HG02870 (cell line): Measurements from ENCODE around the gene ZBTB2.
"Not testable (repeated sequence)": the region's sequence is repeated elsewhere in the genome, so short reads cannot be mapped to it uniquely, and the experiment has no call there.

Experiments
- ATAC-seq: cut with Tn5 transposase; IDR thresholded peaks from one replicate; pipeline ENCODE4 v1.9.1; 2021; ENCODE audit warnings: mild to moderate bottlenecking, moderate library complexity; ENCODE audit not compliant: unreplicated experiment

ZBTB2 gene

DNA sequence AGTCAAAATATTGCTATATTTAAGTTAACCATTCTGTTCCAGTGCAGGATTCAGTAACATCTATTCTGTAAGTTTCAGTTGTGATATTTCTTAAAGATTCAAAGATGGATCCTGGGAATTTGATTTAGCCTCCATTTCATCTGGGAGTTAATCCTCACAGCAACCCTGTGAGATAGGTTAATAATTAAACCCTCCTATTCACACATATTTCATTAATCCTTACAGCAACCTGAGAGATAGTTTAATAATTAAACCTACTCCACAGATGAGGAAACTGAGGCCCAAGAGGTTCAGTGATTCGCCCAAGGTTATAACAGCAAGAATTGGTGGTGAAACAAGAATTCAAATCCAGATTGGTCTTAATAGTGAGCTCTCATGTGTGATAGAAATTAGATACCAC is 10.9 kb upstream of the ZBTB2 start:
- ATAC-seq: no peak

DNA sequence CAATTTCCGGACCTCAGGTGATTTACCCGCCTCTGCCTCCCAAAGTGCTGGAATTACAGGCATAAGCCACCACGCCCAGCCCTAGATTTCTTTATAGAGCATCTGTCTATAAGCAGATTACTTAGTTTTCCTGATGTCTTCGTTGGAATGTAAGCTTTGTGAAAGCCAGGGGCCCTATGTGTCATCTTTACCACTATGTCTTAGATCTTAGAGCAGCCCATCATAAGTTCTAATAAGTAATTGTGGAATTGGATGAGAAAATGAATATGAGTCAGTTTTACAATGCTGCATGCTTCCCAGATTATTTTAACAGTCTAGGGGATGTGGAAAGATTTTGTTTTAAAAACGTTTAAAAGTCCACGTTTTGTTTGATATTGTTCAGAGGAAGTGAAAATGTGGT is 9.1 kb upstream of the ZBTB2 start:
- no peak for ATAC-seq

DNA sequence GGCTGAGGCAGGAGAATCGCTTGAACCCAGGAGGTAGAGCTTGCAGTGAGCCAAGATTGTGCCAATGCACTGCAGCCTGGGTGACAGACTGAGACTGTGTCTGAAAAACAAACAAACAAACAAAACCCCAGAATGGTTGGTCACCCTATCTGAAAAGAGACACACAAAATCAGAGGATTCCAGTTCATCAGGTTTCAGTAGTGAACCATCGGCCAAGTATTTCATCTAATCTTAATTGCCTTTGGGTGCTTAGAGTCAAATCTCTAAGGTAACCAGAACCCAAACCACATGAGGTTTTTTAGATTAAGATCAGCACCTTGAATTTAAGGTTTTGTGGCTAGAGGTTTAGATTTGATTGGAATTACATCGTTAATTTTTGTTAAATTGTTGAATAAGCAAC is 8.3 kb upstream of the ZBTB2 start:
- no peak for ATAC-seq

DNA sequence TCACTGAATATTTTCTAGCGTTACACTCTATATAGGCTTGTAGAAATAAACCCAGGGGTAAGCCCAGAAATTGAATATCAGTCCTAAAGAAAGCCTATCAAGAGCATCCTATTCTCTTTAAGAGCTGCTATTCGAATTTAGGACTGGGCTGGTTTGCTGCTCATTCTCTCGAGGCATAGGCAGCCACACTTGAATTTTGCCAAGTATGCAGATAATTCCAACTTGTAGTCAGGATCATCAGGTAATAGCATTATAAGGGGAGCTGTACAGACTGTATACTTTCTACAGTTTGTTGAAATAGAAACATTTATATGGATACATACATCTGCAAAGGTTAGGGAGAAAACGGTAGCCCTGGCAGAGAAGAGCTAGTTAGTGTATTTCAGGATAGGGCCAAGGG is 2.1 kb upstream of the ZBTB2 start:
- no peak for ATAC-seq

DNA sequence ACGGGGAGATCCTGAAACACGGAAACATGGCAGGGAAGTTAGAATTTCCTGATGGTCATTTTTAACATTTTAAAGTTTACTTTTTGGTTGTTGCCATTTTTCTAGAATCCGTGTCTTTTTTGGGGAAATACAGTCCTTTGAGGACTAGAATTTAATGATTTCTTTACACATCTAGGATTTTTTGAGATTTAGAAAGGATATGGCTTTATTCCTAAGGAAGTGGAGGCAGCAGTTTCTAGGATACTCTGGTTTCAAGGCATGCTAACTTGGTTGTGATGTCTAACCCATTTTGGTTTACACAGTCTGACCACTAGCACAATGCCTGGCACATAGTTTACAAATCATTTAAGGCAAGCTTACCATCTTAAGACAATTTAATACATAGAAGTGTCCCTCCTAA is 1.1 kb upstream of the ZBTB2 start:
- no peak for ATAC-seq

DNA sequence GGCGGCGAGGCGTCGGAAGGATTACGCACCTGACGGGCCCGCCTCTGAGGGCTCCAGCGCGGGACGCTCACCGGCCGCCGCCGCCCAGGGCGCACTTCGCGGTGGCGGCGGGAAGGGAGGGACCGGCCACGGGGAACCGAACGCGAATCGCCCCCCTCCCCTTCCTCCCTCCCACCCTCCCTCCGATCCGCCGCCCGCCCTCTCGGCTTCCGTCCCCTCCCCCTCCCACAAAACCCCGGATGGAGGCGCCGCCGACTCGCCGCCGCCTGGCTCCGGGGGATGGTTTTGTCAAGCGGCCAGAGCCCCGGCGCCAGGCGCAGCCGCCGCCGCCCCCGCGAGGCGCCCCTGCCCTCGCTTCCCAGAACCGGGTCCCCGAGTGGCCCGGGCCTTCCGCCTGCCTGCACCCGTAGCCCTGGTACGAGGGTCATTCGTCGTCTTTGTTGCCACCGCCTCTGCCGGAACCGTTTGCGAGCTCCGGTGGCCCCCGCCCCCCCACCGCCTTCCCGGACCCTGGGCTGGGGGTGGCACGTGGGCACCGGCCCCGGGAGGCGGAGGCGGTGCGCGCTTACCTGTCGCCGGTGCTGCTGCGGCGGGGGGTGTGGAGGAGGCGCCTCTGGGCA is 398 bp downstream of the ZBTB2 start:
- ATAC-seq: peak; percentile 6

DNA sequence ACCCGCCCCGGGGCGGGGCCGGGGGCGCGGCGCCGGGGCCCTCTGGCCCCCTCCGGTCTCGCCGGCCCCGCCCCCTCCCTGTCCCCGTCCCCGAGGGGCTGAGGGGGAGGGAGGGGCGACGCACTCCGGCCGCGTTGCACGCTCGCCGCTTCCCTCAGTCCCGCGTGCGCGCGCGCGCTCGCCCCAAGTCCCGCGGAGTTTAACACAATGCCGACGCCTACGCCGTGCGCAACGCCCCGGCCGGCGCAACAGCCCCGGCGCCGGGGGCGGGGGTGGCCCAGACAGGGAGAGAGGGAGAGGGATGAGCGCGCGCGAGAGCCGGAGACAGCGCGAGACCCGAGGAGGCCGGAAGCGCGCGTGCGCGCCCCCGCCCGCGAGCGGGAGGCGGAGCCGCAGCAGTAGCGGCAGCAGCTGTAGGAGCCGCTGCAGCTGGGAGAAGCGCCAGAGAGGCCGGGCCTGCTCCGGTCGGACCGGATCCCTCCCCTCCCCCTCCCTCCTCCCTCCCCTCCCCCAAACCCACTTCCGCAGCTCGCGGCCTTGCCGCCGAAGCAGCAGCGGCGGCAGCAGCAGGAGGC is 996 bp downstream of the ZBTB2 start:
- peak; percentile 71 for ATAC-seq

DNA sequence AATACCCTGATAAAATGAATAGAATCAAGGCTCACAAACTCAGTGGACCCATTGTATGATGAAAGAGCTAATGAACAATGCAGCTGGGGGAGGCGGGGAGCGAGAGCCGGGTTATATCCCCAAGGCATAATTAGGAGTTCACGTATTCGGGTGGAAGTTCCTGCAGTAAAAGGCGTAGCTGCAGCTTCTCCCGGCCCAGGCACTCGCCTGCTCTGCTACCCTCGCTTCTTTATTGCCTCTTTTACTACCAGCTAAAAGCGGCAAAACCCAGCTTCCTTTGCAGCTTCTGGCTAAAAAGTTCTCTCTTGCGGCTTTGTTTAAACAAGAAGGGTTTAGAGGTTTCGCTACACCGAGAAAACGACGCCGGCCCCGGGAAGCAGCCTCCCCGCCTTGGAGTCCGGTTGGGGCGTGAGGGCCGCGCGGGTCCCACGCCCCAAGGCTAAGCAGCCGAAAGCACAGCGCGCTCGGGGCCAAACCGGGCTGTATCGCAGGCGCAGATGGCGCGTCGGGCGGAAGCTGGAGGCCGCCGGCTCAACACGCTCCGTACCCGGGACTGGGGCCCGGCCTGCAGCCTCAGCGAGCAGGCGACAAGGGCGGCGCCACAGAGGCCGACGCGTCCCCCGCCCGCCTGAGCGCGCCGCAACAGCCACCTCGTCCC is 1.6 kb downstream of the ZBTB2 start:
- ATAC-seq: peak; percentile 56

DNA sequence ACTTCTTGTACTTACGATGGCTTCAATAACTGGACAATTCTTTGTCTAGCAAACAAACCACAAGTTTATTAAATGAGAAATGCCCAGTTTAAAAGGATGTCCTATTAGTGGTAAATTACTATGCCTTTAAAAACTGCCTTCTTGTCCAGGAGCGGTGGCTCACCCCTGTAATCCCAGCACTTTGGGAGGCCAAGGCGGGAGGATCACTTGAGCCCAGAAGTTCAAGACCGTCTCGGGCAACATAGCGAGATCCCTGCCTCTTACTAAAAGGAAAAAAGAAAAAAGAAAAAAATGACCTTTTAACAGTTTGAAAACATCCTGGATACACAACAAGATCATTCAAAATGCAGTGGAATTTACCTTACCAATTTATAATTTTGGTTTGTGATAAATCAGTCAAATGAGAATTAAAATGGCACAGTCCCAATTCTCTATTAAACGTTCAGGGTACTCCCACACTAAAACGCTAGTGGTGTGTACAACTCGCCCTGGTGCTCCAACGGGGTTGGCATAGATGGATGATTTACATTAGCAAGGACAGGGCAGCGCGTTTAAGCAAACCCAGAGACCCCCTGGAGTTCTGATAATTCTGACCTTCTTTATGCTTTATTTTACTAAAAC is 2.3 kb downstream of the ZBTB2 start:
- ATAC-seq: no peak

DNA sequence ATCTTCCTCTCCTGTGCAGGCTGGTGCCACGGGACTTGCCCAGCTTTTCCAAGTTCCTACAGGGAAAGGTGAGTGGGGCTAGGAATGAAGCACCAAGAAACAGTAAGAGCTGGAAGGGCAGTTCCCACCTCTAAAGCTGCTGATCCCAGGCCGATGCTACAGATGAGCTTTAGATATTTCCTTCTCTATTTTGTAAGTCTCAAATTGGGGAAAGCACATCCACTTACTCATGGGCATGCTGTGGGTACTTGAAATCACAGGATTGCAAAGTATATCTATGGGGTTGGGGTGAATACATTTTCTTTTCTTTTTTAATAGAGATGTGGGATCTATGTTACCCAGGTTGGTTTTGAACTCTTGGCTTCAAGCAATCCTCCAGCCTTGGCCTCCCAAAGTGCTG is 3.1 kb downstream of the ZBTB2 start:
- no peak for ATAC-seq

DNA sequence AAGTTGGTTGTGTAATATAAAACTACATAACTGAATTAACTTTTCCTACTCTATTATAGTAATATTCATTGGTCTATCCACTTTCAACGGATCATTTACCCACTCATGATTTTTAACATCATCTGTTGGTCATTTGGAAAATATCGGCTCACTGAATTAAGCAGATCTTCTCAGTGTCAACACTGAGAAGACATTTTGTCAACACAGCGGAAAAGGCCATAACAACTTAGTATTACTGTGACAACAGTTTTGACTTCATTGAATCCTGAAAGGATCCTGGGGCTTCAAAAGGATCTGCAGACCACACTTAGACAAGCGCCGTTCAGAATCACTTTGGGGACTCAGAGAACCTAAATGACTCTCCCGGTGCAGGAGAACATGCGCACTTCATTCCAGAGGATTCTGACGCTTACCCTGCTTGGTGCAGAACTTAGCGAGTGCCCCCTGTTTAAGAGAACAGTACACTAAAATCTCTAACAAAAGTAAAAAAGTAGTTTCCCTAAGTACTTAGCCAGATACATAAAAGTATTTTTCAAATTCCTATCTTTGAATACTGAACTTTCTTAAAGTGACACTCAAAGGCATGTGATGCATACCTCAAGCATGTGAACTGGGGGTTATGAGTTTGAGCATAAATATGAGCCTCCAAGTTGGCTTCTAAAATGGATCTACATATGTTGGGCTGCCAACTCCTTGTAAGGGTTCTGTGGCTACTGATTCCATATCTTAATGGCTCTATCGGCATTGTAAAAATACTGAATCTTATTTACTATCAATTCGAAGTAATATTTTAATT is 4.0 kb downstream of the ZBTB2 start:
- ATAC-seq: no peak

DNA sequence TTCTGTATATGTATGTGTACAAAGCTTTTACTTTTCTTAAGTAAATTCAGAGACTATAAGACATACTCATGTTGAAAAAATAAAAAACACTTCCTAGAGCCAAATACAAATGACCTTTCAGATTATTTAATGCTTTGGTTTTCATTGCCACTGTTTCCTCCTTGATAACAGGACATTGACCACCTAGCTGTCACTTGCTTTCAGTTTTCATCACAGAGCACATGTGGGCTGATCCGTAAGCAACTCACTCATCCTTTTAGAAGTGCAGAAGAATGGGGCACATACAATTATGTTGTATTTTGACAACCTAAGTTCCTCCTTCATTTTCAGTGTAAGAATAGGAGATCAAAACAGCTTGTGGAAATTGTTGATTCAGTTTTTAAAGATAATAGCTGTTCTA is 6.2 kb downstream of the ZBTB2 start:
- ATAC-seq: peak; percentile 19

DNA sequence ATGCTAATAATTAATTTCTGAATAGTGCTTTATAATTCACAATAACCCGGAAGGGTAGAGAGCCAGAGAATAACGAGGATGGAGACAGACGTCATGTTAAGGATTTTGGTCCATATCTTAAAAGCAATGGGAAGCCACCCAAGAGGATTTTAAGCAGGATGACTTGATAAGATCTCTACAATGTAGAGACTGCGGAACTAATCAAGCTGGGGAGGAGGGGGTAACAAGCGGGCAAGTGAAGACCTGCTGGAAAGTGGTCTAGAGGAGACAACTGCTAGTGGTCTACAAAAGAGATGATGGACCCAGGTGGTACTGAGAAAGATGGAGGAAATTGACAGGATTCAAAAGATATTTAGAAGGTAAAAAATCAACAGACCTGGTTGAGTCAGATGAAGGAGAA is 7.2 kb downstream of the ZBTB2 start:
- ATAC-seq: no peak

DNA sequence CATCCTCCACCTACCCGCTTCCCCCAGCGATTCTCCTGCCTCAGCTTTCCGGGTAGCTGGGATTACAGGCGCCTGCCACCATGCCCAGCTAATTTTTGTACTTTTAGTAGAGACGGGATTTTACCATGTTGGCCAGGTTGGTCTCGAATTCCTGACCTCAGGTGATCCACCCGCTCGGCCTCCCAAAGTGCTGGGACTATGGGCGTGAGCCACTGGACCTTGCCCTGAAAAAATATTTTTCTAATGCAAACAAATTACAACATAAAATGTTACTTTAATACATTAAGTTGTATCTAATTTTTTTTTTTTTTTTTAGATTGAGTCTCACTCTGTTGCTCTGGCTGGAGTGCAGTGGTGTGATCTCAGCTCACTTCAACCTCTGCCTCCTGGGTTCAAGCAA is 8.7 kb downstream of the ZBTB2 start:
- not testable (repeated sequence) for ATAC-seq

DNA sequence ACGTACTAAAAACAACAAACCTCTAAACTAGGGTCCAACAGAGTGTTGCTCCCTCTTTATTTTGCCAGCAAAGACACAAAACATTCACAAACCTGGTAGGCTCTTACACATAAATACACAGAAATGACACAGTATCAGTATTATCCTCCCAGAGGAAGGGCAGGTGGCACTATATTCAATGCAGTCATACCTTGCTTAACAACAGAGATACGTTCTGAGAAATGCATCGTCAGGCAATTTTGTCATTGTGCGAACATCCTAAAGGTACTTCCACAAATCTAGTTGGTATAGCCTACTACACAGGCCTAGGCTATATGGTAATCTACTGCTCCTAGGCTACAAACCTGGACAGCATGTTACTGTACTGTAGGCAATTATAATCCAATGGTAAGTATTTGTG is 9.6 kb downstream of the ZBTB2 start:
- ATAC-seq: no peak

DNA sequence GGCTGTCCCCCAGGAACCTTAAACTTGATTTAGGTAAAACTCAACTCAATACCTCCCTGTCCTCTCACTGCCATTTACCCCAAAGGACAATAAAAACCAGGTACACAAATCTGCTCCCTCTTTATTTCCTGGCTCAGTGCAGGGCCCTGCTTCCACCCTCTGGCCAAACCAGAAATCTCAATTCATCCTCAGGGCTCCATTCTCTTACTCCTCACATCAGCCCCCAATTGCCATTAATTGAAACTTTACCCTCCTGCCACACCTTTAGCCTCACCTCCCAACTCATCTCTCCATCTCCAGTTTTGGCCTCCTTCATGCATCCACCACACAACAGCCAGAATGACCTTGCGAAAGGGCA is 10.5 kb downstream of the ZBTB2 start:
- ATAC-seq: peak; percentile 7

DNA sequence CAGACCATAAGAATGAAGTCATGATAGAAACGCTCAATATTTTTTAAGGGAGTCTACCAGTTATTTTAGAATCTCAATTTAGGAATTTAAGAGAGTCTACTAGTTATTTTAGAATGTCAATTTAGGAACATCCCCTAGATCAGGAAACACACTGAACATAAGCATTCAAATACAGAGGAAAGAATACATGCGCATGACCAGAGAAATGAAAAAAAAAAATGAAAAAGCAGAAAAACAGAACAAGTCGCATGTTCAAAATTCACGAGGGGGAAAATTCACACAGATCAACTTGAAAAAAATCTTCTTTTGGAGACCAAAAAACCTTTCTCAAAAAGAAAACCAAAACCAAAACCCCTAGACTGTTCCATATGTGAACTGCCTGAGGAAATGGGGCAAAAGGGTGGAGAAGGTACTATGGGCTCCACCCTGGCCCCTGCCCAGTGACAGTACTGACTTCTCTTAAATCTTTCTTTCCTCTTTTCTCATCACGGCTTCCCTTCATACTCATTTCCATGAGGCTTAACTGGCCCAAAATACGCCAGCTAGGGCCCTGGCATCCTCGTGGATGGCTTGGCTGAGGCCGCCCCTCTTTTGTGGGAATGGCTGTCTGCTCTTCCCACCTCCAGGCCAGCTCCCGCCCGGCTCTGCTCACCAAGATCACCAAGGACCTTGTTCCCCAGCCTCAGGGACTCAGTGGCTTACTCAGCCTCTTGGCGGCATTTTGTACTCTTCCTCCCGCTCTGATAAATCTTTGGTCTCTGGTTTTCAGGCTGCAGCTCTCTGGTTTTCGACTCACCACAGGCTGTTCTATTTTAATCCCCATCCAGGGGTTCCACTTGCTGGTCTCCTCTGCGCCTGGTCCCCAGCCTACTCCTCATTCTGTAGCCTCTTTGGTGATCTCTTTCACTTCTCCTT is 11.2 kb downstream of the ZBTB2 start:
- ATAC-seq: peak; percentile 52

DNA sequence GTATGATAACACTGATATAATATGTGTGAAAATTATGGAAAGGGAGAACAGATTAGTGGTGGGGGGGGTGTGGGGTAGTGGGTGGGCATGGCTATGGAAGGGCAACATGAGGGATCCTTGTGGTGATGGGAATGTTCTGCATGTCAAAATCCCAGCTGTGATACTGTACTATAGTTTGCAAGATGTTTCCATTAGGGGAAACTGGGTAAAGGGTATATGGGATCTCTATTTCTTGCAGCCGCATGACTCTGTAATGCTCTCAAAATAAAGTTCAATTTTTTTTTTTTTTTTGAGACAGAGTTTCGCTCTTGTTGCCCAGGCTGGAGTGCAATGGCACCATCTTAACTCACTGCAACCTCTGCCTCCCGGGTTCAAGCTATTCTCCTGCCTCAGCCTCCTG is 14.3 kb downstream of the ZBTB2 start:
- ATAC-seq: no peak

DNA sequence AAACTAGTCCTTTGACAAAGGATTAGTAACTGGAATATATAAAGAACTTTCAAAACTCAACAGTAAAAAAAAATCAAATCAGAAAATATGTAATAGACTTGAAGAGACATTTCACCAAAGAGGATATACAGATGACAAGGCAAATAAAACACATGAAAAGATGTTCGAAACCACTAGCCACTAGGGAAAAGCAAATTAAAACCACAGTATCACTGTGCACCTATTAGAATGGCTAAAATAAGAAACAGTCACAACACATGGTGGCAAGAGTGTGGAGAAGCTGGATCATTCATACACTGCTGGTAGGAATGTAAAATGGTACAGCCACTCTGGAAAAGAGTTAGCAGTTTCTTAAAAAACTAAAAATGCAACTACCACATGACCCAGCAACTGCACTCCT is 14.9 kb downstream of the ZBTB2 start:
- no peak for ATAC-seq

DNA sequence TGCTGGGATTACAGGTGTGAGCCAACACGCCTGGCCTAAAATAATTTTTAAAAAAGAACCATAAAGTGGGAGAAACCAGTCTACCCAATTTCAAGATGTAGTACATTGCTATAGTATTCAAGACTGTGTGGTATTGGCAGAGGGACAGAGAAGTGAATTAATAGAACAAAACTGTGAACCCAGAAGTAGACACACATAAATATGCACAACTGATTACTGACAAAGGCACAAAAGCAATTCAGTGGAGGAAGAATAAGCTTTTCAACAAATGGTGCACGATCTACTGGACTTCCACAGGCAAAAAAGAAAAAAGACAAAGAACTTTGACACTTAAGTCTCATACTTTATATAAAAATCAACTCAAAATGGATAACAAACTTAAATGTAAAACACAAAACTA is 15.5 kb downstream of the ZBTB2 start:
- ATAC-seq: no peak
